Neural cell (in vitro differentiated cells): ENCODE results near the gene MCFD2.

Source experiments
- EP300 ChIP-seq: fragments of 450-650 bp; conservative IDR thresholded peaks from 2 replicates; pipeline ENCODE4 v1.6.1; 2014; ENCODE audit warnings: antibody characterized with exemption, mild to moderate bottlenecking, moderate library complexity; ENCODE audit not compliant: poor library complexity, severe bottlenecking
- EZH2 ChIP-seq: fragments of 200-600, 300-800 bp; shearing (Covaris generic), sonication (generic); IDR thresholded peaks from 2 replicates; pipeline ENCODE4 v1.6.1; 2014; ENCODE audit warnings: antibody characterized with exemption, low read length, borderline replicate concordance, mild to moderate bottlenecking; ENCODE audit not compliant: insufficient read depth, poor library complexity, severe bottlenecking
- MXI1 ChIP-seq: fragments of 450-650 bp; conservative IDR thresholded peaks from 2 replicates; pipeline ENCODE4 v1.6.1; 2014; ENCODE audit warnings: antibody characterized with exemption, mild to moderate bottlenecking; ENCODE audit not compliant: poor library complexity, severe bottlenecking
- RAD21 ChIP-seq: fragments of 450-650 bp; conservative IDR thresholded peaks from 2 replicates; pipeline ENCODE4 v1.6.1; 2014; ENCODE audit warnings: antibody characterized with exemption, mild to moderate bottlenecking, moderate library complexity
- REST ChIP-seq: IDR thresholded peaks from 2 replicates; pipeline ENCODE4 v1.6.1; 2012; ENCODE audit warnings: borderline replicate concordance
- TF ChIP-seq, protein P1 (sequence below): fragments of 450-650 bp; IDR thresholded peaks from 2 replicates; pipeline ENCODE4 v1.5.1; 2014; ENCODE audit warnings: antibody characterized with exemption, mild to moderate bottlenecking, moderate library complexity; ENCODE audit not compliant: poor library complexity, severe bottlenecking

GRCh38 chr2:46878240-46878877 lies 37.2 kb downstream of the MCFD2 start:
- TF ChIP-seq, protein P1, sequence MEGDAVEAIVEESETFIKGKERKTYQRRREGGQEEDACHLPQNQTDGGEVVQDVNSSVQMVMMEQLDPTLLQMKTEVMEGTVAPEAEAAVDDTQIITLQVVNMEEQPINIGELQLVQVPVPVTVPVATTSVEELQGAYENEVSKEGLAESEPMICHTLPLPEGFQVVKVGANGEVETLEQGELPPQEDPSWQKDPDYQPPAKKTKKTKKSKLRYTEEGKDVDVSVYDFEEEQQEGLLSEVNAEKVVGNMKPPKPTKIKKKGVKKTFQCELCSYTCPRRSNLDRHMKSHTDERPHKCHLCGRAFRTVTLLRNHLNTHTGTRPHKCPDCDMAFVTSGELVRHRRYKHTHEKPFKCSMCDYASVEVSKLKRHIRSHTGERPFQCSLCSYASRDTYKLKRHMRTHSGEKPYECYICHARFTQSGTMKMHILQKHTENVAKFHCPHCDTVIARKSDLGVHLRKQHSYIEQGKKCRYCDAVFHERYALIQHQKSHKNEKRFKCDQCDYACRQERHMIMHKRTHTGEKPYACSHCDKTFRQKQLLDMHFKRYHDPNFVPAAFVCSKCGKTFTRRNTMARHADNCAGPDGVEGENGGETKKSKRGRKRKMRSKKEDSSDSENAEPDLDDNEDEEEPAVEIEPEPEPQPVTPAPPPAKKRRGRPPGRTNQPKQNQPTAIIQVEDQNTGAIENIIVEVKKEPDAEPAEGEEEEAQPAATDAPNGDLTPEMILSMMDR: no peak
- TF ChIP-seq RAD21 (no peak), EZH2 (no peak), REST (no peak), MXI1 (no peak), EP300 (no peak)
